Right lobe of liver (tissue), 6 donors: ENCODE measurements around the gene ATP7B. TPM values are rescaled to one million over a fixed set of nuclear protein-coding genes. Genes with fewer than 3 reads are reported as not detected.
"Not testable (repeated sequence)": the region's sequence is repeated elsewhere in the genome, so short reads cannot be mapped to it uniquely, and the experiment has no call there.

Source experiments
- ATAC-seq, 4 donors: fragments of 200-7000 bp; cut with Tn5 transposase; one replicate each; pipeline ENCODE4 v1.9.1; 2020; ENCODE audit warnings: mild to moderate bottlenecking in 4 of 4, moderate library complexity in 4 of 4
- DNase-seq, 3 donors: peaks; one replicate each; pipeline ENCODE4 v3.0.0-alpha.2; 2020
- H3K27ac ChIP-seq, 3 donors: fragments of 200-600 bp; one replicate each; pipeline ENCODE4 v1.8.0; 2022
- H3K27me3 ChIP-seq, 2 donors: fragments of 200-600 bp; one replicate each; pipeline ENCODE4 v1.8.0; 2022
- H3K36me3 ChIP-seq, 4 donors: fragments of 200-600 bp; sonication (generic) in 1 of 4; one replicate each; pipeline versions ENCODE4 v1.5.1 to v1.8.0; 2017 to 2022; ENCODE audit warnings: control low read depth in 1 of 4
- H3K4me1 ChIP-seq, 4 donors: fragments of 200-600 bp; sonication (generic) in 1 of 4; one replicate each; pipeline versions ENCODE4 v1.5.1 to v1.8.0; 2017 to 2022; ENCODE audit warnings: control low read depth in 1 of 4
- H3K4me3 ChIP-seq, 3 donors: fragments of 200-600 bp; one replicate each; pipeline ENCODE4 v1.8.0; 2022
- H3K9me3 ChIP-seq, 4 donors: fragments of 200-600 bp; sonication (generic) in 1 of 4; one replicate each; pipeline versions ENCODE4 v1.5.1 to v1.8.0; 2017 to 2022; ENCODE audit warnings: control low read depth in 1 of 4
- POLR2A ChIP-seq: fragments of 450-650 bp; IDR thresholded peaks from one replicate; pipeline ENCODE4 v1.6.1; 2017; ENCODE audit warnings: antibody characterized with exemption, mild to moderate bottlenecking
- WGBS: methylation state at CpG from one replicate; pipeline ENCODE4 v1.1.6; 2018; ENCODE audit warnings: low coverage, low lambda C conversion rate; ENCODE audit not compliant: insufficient coverage; ENCODE audit errors: missing lambda C conversion rate; 5-methylcytosine and 5-hydroxymethylcytosine counted together
- intact Hi-C, 2 donors: fragments of 100-400 bp; cut with DNase I; formaldehyde crosslinking; loops; one replicate each; pipeline versions ENCODE4 v1.11.2 to v1.14.1; 2022
- total RNA-seq, 6 experiments: library from RNA; depleted of rRNA in 2 of 6; stranded (reverse); fragments of >200 nt in 2 of 6; fragmentation: NEBNext Ultra II Directional in 3 of 6; extraction: Animal tissue kit (Norgen Biotek cat#: 25700) in 3 of 6; gene quantifications; one replicate each; pipeline versions ENCODE4 v1.1.0 to v1.2.4, GENCODE V29; 2016 to 2023
- TF ChIP-seq, protein P1 (sequence below), 4 donors: fragments of 200-600 bp in 3 of 4; fragments of 450-650 bp in 1 of 4; IDR thresholded peaks; one replicate each; pipeline versions ENCODE4 v1.5.1 to v1.8.0; 2016 to 2022; ENCODE audit warnings: antibody characterized with exemption in 4 of 4, mild to moderate bottlenecking in 2 of 4
- donor health status: DM: no; HTN: yes; CAD: no.
- donor health status: DM: no; HTN: no; CAD: no.
- donor health status: DM: no; HTN: no; CAD: no.
- donor health status: DM: no; HTN: yes; CAD: no.
- donor health status: DM: no; HTN: yes; CAD: no.

The ATP7B gene
- total RNA-seq, 6 experiments from 2014 or later = 17.1 to 27.6 (median 21.6) TPM

DNA sequence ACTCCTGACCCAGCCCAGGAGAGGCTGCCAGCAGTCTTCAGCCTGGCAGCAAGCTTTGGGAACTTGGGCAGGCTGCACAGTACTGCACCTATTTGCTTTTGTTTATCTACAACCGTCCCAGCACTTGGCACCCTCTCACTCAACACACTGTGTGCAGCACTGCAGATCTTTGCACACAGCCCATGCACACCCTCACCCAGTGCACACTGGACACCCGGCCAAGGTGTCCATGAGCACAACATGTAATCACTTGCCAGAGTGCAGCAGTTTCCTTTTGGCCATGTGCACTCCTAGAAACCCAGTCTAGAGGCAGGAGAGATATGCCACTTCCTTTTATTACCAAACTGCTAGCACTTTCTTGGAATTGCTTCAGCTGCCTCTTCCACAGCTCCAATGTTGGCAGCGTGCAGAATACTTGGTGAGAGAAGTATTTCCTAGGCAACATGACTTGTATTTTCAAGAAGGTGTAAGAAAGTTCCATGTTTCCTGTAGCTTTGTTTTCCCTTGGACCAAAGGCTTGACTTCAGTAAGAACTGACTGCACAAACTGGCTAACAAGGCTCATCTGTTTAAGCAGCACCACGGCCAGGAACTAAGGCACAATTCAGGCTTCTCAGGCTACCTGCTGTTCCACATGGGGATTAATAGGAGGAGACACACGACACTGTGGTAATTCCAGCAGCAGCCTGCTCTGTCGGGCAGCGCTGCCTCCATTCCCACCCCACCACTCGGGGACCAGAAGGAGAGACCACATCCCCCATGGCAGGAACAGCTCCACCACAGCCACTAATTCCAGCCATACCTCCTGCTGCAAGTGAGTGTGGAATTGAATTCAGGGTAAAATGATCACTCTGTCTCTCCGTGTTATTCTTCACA is 15.3 kb downstream of the ATP7B start:
- 39% methylated on average over 6 of the region's 9 CpGs for WGBS
- intact Hi-C loops = no loop called here
- Histone ChIP-seq H3K4me1 (peaks cover 0 to 68% (median 25%) of the 10 kb centered on the region in 4 donors), H3K27me3 (no peaks in the 10 kb centered on the region), H3K36me3 (no peaks in the 10 kb centered on the region), H3K27ac (peak overlapping the region; percentile 33 to 78 (median 75)), H3K9me3 (no peaks in the 10 kb centered on the region), H3K4me3 (peak overlapping the region in 1 of 3 donors; percentile 36)
- ATAC-seq = peak; percentile 78 to 91 (median 85)
- DNase-seq = peak; percentile 72 to 94 (median 92)
- no peak for TF ChIP-seq POLR2A
- TF ChIP-seq, protein P1, sequence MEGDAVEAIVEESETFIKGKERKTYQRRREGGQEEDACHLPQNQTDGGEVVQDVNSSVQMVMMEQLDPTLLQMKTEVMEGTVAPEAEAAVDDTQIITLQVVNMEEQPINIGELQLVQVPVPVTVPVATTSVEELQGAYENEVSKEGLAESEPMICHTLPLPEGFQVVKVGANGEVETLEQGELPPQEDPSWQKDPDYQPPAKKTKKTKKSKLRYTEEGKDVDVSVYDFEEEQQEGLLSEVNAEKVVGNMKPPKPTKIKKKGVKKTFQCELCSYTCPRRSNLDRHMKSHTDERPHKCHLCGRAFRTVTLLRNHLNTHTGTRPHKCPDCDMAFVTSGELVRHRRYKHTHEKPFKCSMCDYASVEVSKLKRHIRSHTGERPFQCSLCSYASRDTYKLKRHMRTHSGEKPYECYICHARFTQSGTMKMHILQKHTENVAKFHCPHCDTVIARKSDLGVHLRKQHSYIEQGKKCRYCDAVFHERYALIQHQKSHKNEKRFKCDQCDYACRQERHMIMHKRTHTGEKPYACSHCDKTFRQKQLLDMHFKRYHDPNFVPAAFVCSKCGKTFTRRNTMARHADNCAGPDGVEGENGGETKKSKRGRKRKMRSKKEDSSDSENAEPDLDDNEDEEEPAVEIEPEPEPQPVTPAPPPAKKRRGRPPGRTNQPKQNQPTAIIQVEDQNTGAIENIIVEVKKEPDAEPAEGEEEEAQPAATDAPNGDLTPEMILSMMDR (IDR thresholded peaks at IDR 0.05) = no peak

DNA sequence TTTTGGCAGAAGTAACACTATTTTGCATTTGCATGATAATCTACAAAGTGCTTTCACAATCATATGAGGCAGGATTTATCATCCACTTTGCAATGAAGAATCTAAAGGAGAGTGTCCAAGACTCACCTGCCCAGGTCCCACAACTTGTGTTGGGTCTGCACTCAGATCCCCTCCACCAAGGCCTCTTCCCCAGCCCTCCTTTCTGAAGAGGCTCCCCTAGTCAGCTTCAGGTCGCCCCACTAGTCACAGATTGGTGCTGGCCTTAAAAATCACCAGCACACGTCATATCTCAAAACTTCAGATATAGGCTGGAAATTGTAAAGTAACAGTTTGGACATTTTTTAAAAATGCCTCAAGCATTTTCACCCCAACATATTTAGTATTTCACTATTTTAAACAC is 17.5 kb downstream of the ATP7B start:
- DNase-seq (no peak), ATAC-seq (no peak)
- TF ChIP-seq, protein P1 (IDR thresholded peaks at IDR 0.05) = no peak
- TF ChIP-seq POLR2A = no peak
- WGBS = 84% methylated on average over 2 of the region's 2 CpGs
- no peak overlapping the region for H3K27ac ChIP-seq
- peaks cover 0 to 58% (median 20%) of the 10 kb centered on the region in 4 donors for H3K4me1 ChIP-seq
- no peaks in the 10 kb centered on the region for H3K9me3 ChIP-seq
- no peaks in the 10 kb centered on the region for H3K27me3 ChIP-seq
- H3K36me3 ChIP-seq = no peaks in the 10 kb centered on the region
- no peak overlapping the region for H3K4me3 ChIP-seq
- intact Hi-C loops = no loop called here

DNA sequence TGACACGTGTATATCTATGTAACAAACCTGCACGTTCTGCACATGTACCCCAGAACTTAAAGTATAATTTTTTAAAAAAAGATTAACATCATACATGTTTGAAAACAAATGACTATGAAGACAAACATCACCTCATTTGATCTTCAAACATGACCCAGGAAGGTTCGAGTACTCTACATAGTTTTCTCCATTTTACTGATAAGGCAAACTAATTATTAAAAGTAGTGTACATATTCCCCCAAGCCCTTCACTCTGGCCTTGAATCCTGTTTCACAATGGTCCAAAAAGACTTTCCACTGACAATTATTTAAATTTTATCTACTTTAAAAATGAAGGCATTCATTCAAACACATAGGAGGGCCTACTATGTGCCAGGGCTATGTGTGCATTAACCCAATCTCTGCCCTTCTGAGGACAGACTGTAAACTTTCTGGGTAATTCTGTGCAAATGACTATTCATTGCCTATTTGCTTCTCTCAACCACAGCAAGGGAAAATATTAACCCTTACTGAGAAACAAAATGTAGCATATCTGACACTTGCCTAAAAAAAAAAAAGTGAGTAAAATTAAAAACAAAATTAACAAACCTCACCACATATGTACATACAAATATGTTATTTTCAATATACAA is 22.1 kb downstream of the ATP7B start:
- 56% methylated on average over 3 of the region's 3 CpGs for WGBS
- no peak overlapping the region for H3K4me3 ChIP-seq
- H3K27me3 ChIP-seq = no peaks in the 10 kb centered on the region
- no peaks in the 10 kb centered on the region for H3K9me3 ChIP-seq
- intact Hi-C loops = no loop called here
- TF ChIP-seq, protein P1 (IDR thresholded peaks at IDR 0.05) = no peak
- TF ChIP-seq POLR2A = no peak
- DNase-seq = no peak
- H3K36me3 ChIP-seq = no peaks in the 10 kb centered on the region
- no peak overlapping the region for H3K27ac ChIP-seq
- H3K4me1 ChIP-seq = peaks cover 0 to 15% (median 0%) of the 10 kb centered on the region in 4 donors
- ATAC-seq = peak; percentile 22 to 70 (median 60)

DNA sequence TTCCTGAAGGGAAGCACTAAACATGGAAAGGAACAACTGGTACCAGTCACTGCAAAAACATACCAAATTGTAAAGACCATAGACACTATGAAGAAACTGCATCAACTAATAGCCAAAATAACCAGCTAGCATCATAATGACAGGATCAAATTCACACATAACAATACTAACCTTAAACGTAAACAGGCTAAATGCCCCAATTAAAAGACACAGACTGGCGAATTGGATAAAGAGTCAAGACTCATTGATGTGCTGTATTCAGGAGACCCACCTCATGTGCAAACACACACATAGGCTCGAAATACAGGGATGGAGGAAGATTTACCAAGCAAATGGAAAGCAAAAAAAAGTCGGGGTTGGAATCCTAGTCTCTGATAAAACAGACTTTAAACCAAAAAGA is 26.3 kb downstream of the ATP7B start:
- H3K4me3 ChIP-seq, H3K36me3 ChIP-seq, ATAC-seq, intact Hi-C loops, H3K9me3 ChIP-seq, H3K27me3 ChIP-seq, H3K4me1 ChIP-seq, DNase-seq, H3K27ac ChIP-seq: not testable (repeated sequence)
- 81% methylated on average over 4 of the region's 4 CpGs for WGBS

DNA sequence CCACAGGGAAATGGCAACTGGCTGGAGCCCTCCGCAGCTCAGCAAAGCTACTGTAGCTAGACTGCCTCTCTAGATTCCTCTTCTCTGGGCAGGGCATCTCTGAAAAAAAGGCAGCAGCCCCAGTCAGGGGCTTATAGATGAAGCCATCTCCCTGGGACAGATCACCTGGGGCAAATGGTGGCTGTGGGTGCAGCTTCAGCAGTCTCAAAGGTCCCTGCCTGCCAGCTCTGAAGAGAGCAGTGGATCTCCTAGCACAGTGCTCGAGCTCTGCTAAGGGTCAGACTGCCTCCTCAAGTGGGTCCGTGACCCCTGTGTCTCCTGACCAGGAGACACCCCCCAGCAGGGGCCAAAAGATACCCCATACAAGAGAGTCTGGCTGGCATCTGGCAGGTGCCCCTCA is 28.0 kb downstream of the ATP7B start:
- H3K4me3 ChIP-seq, intact Hi-C loops, H3K27me3 ChIP-seq, DNase-seq, H3K27ac ChIP-seq, ATAC-seq, H3K9me3 ChIP-seq, H3K36me3 ChIP-seq: not testable (repeated sequence)
- H3K4me1 ChIP-seq = peaks cover 0 to 16% (median 3%) of the 10 kb centered on the region in 4 donors
- WGBS = no CpG with 5 or more reads among the region's 3 CpGs
